GM23248 (cell line): Measurements from ENCODE around the gene GAREM2. TPM values are rescaled to one million over a fixed set of nuclear protein-coding genes. Genes with fewer than 3 reads are reported as not detected.

Experiments
- DNase-seq: peaks from one replicate; pipeline ENCODE4 v3.0.0-alpha.2; 2015
- H2AFZ ChIP-seq: fragments of 200-600 bp; sonication (generic); 2 replicates; pipeline ENCODE4 v1.6.1; 2016; ENCODE audit warnings: antibody characterized with exemption
- H3F3A ChIP-seq: fragments of 200-600 bp; sonication (generic); 2 replicates; pipeline ENCODE4 v1.6.1; 2016; ENCODE audit warnings: mild to moderate bottlenecking, antibody characterized with exemption, mixed run types; ENCODE audit not compliant: insufficient read depth
- H3K27ac ChIP-seq: fragments of 200-600 bp; sonication (generic); 2 replicates; pipeline ENCODE4 v1.5.1; 2016; ENCODE audit warnings: mild to moderate bottlenecking
- H3K27me3 ChIP-seq: fragments of 200-600 bp; sonication (generic); replicated peaks from 2 replicates; pipeline ENCODE4 v1.6.1; 2016; ENCODE audit warnings: mild to moderate bottlenecking; ENCODE audit not compliant: insufficient read depth
- H3K36me3 ChIP-seq: fragments of 200-600 bp; sonication (generic); 2 replicates; pipeline ENCODE4 v1.6.1; 2016; ENCODE audit warnings: low read depth, mild to moderate bottlenecking
- H3K4me1 ChIP-seq: fragments of 200-600 bp; sonication (generic); 2 replicates; pipeline ENCODE4 v1.6.1; 2016; ENCODE audit warnings: mild to moderate bottlenecking; ENCODE audit not compliant: insufficient read depth
- H3K4me2 ChIP-seq: fragments of 200-600 bp; sonication (generic); one replicate; pipeline ENCODE4 v1.6.1; 2016; ENCODE audit warnings: mild to moderate bottlenecking; ENCODE audit not compliant: unreplicated experiment
- H3K4me3 ChIP-seq: fragments of 200-600 bp; sonication (generic); 2 replicates; pipeline ENCODE4 v1.5.1; 2016; ENCODE audit warnings: mild to moderate bottlenecking
- H3K79me2 ChIP-seq: fragments of 200-600 bp; sonication (generic); 2 replicates; pipeline ENCODE4 v1.6.1; 2016; ENCODE audit warnings: mild to moderate bottlenecking; ENCODE audit not compliant: insufficient read depth
- H3K9ac ChIP-seq: fragments of 200-600 bp; sonication (generic); 2 replicates; pipeline ENCODE4 v1.6.1; 2016; ENCODE audit warnings: mild to moderate bottlenecking
- H3K9me2 ChIP-seq: fragments of 200-600 bp; sonication (generic); 2 replicates; pipeline ENCODE4 v1.6.1; 2016; ENCODE audit warnings: mixed run types, mild to moderate bottlenecking, moderate library complexity; ENCODE audit not compliant: insufficient read depth
- H3K9me3 ChIP-seq: fragments of 200-600 bp; sonication (generic); one replicate; pipeline ENCODE4 v1.6.1; 2017; ENCODE audit warnings: low read depth
- H4K20me1 ChIP-seq: fragments of 200-600 bp; sonication (generic); 2 replicates; pipeline ENCODE4 v1.6.0; 2016; ENCODE audit not compliant: insufficient read depth
- EZH2 ChIP-seq: fragments of 200-600 bp; sonication (generic); IDR thresholded peaks from 2 replicates; pipeline ENCODE4 v1.6.1; 2018; ENCODE audit warnings: antibody characterized with exemption, mild to moderate bottlenecking; ENCODE audit not compliant: insufficient read depth, poor library complexity, severe bottlenecking
- EZH2phosphoT487 ChIP-seq: fragments of 200-600 bp; sonication (generic); IDR thresholded peaks from 2 replicates; pipeline ENCODE4 v1.6.1; 2018; ENCODE audit warnings: antibody characterized with exemption, moderate library complexity, mild to moderate bottlenecking, low read depth; ENCODE audit not compliant: insufficient read depth
- WGBS, 2 experiments: methylation state at CpG; one replicate each; pipeline ENCODE4 v1.1.6; 2015 to 2017; ENCODE audit warnings: low lambda C conversion rate in 2 of 2, low coverage in 1 of 2; ENCODE audit errors: missing lambda C conversion rate in 2 of 2; 5-methylcytosine and 5-hydroxymethylcytosine counted together
- in situ Hi-C: fragments of 300-500 bp; cut with MboI; formaldehyde crosslinking; loops from 2 replicates; pipeline ENCODE4 v1.15.0; 2020
- polyA plus RNA-seq: library from polyadenylated mRNA; unstranded; fragments of >200 nt; fragmentation: Nextera tagmentation; extraction: Ambion mirVana; gene quantifications from 2 replicates; pipeline ENCODE4 v1.2.1, GENCODE V29; 2016
- total RNA-seq: library from RNA; depleted of rRNA; stranded (reverse); fragments of >200 nt; shearing (Covaris generic); gene quantifications from 2 replicates; pipeline ENCODE4 v1.2.3, GENCODE V29; 2014

GAREM2 gene
- total and polyA plus RNA-seq, 2 experiments from 2014 or later: 2.5 to 5.9 TPM

GRCh38 chr2:26157580-26157979, 15.3 kb upstream of the GAREM2 start:
- no peaks in the 10 kb centered on the region for H3K27me3 ChIP-seq
- H3K4me2 ChIP-seq: no peak overlapping the region
- no peaks in the 10 kb centered on the region for H3K9me2 ChIP-seq
- no peaks in the 10 kb centered on the region for H4K20me1 ChIP-seq
- no peak overlapping the region for H3K4me3 ChIP-seq
- H3K36me3 ChIP-seq: no peaks in the 10 kb centered on the region
- no peak overlapping the region for H3K9ac ChIP-seq
- H3K27ac ChIP-seq: no peak overlapping the region
- H2AFZ ChIP-seq: no peak overlapping the region
- no peaks in the 10 kb centered on the region for H3K79me2 ChIP-seq
- TF ChIP-seq EZH2phosphoT487 (no peak), EZH2 (no peak)
- H3K9me3 ChIP-seq: no peaks in the 10 kb centered on the region
- DNase-seq: no peak
- H3F3A ChIP-seq: no peaks in the 10 kb centered on the region
- in situ Hi-C loops: no loop called here
- no peaks in the 10 kb centered on the region for H3K4me1 ChIP-seq
- WGBS, 2 experiments: 88% methylated on average over 5 of the region's 5 CpGs

GRCh38 chr2:26161926-26162325, 11.0 kb upstream of the GAREM2 start:
- H3F3A ChIP-seq: no peaks in the 10 kb centered on the region
- no peak overlapping the region for H3K9ac ChIP-seq
- no peak overlapping the region for H2AFZ ChIP-seq
- no peaks in the 10 kb centered on the region for H3K79me2 ChIP-seq
- TF ChIP-seq EZH2phosphoT487 (no peak), EZH2 (no peak)
- in situ Hi-C loops: no loop called here
- no peak overlapping the region for H3K4me2 ChIP-seq
- DNase-seq: no peak
- H3K4me3 ChIP-seq: no peak overlapping the region
- H3K4me1 ChIP-seq: no peaks in the 10 kb centered on the region
- no peaks in the 10 kb centered on the region for H3K9me2 ChIP-seq
- 67 to 75% methylated on average over 7 of the region's 7 CpGs for WGBS, 2 experiments
- H4K20me1 ChIP-seq: no peaks in the 10 kb centered on the region
- no peaks in the 10 kb centered on the region for H3K9me3 ChIP-seq
- no peaks in the 10 kb centered on the region for H3K36me3 ChIP-seq
- H3K27ac ChIP-seq: no peak overlapping the region
- no peaks in the 10 kb centered on the region for H3K27me3 ChIP-seq

- H3K4me2 ChIP-seq: no peak overlapping the region
- H3K9ac ChIP-seq: no peak overlapping the region
- no peak overlapping the region for H3K4me3 ChIP-seq
- TF ChIP-seq EZH2phosphoT487: no peak
- TF ChIP-seq EZH2: no peak
- H3K27me3 ChIP-seq: no peaks in the 10 kb centered on the region
- no peaks in the 10 kb centered on the region for H3K9me3 ChIP-seq
- WGBS, 2 experiments: 67 to 71% methylated on average over 10 of the region's 10 CpGs
- no peak overlapping the region for H2AFZ ChIP-seq
- no peaks in the 10 kb centered on the region for H3K79me2 ChIP-seq
- no peak overlapping the region for H3K27ac ChIP-seq
- in situ Hi-C loops: no loop called here
- no peaks in the 10 kb centered on the region for H3F3A ChIP-seq
- DNase-seq: no peak
- no peaks in the 10 kb centered on the region for H3K9me2 ChIP-seq
- H3K4me1 ChIP-seq: no peaks in the 10 kb centered on the region
- no peaks in the 10 kb centered on the region for H3K36me3 ChIP-seq
- no peaks in the 10 kb centered on the region for H4K20me1 ChIP-seq
These were observed 9.9 kb upstream of the GAREM2 start for GRCh38 chr2:26162963-26163362.

GRCh38 chr2:26164231-26164630, 8.7 kb upstream of the GAREM2 start:
- Histone ChIP-seq H2AFZ (no peak overlapping the region), H3K4me3 (no peak overlapping the region), H4K20me1 (no peaks in the 10 kb centered on the region), H3K4me2 (no peak overlapping the region), H3F3A (no peaks in the 10 kb centered on the region), H3K9me3 (no peaks in the 10 kb centered on the region), H3K27ac (no peak overlapping the region), H3K79me2 (no peaks in the 10 kb centered on the region), H3K9ac (no peak overlapping the region), H3K36me3 (no peaks in the 10 kb centered on the region), H3K4me1 (no peaks in the 10 kb centered on the region), H3K9me2 (no peaks in the 10 kb centered on the region), H3K27me3 (no peaks in the 10 kb centered on the region)
- no peak for DNase-seq
- in situ Hi-C loops: no loop called here
- WGBS, 2 experiments: 38 to 44% methylated on average over 1 of the region's 1 CpG
- no peak for TF ChIP-seq EZH2phosphoT487
- no peak for TF ChIP-seq EZH2

GRCh38 chr2:26164641-26165211, 8.2 kb upstream of the GAREM2 start:
- no peaks in the 10 kb centered on the region for H3K36me3 ChIP-seq
- H3K79me2 ChIP-seq: no peaks in the 10 kb centered on the region
- H3K4me3 ChIP-seq: no peak overlapping the region
- no peaks in the 10 kb centered on the region for H3K27me3 ChIP-seq
- no peak for DNase-seq
- no peaks in the 10 kb centered on the region for H3K4me1 ChIP-seq
- WGBS, 2 experiments: 79 to 80% methylated on average over 8 of the region's 8 CpGs
- no peaks in the 10 kb centered on the region for H3K9me2 ChIP-seq
- in situ Hi-C loops: no loop called here
- TF ChIP-seq EZH2phosphoT487: no peak
- TF ChIP-seq EZH2: no peak
- H3K4me2 ChIP-seq: no peak overlapping the region
- H3K27ac ChIP-seq: no peak overlapping the region
- H4K20me1 ChIP-seq: no peaks in the 10 kb centered on the region
- no peaks in the 10 kb centered on the region for H3F3A ChIP-seq
- no peak overlapping the region for H2AFZ ChIP-seq
- no peaks in the 10 kb centered on the region for H3K9me3 ChIP-seq
- no peak overlapping the region for H3K9ac ChIP-seq
